ENCODE data around the gene SDHAF3.

- TF ChIP-seq CTCF (IDR thresholded peaks at IDR 0.05) (no peak), POLR2A (IDR thresholded peaks at IDR 0.05) (no peak)
Observed at GRCh38 chr7:97075928-97076327, 41.6 kb upstream of the SDHAF3 start.

All from right lobe of liver (tissue), 4 donors.